Measurements from ENCODE around the gene PRKCB. TPM values are rescaled to one million over a fixed set of nuclear protein-coding genes. Genes with fewer than 3 reads are reported as not detected.

Gene PRKCB
- total and polyA plus RNA-seq, 2 of the 8 experiments (the other 6 are each of a cell fraction or from before 2014, with no cell fraction given), result 7.1 to 12.1 TPM

- H3K4me2 ChIP-seq (ENCODE audit: insufficient read depth in 1 of 2, low read depth in 2 of 2, low read length in 2 of 2), result no peak overlapping the region
- DNase-seq (ENCODE audit: low read depth in 1 of 2, low spot score in 2 of 2) (no peak), FAIRE-seq (no peak)
- no peak overlapping the region for H3K4me3 ChIP-seq (ENCODE audit: extremely low read depth in 1 of 4, insufficient read depth in 2 of 4, low read depth in 3 of 4, low read length in 4 of 4)
- H3K27ac ChIP-seq (ENCODE audit: low read depth, low read length), result no peak overlapping the region
- H2BK20ac ChIP-seq (ENCODE audit: low read length), result no peak overlapping the region
- no peak overlapping the region for H3K14ac ChIP-seq (ENCODE audit: insufficient read length)
- H4K8ac ChIP-seq (ENCODE audit: extremely low read depth, insufficient read depth, low read length), result no peak overlapping the region
- H3K23ac ChIP-seq (ENCODE audit: insufficient read length), result no peak overlapping the region
- no peaks in the 10 kb centered on the region for H3K23me2 ChIP-seq (ENCODE audit: low read depth, low read length)
- H2BK15ac ChIP-seq (ENCODE audit: low read length), result no peak overlapping the region
- H2BK120ac ChIP-seq (replicated peaks; ENCODE audit: low read depth, low read length), result no peak overlapping the region
- no peak overlapping the region for H3K4ac ChIP-seq (replicated peaks; ENCODE audit: insufficient read length, low read depth, low read length)
- H4K20me1 ChIP-seq (replicated peaks in 1 of 2; ENCODE audit: control insufficient read depth in 1 of 2, insufficient read depth in 2 of 2, low read length in 2 of 2), result no peaks in the 10 kb centered on the region
- TF ChIP-seq TCF12 (IDR thresholded peaks at IDR 0.05; ENCODE audit: low read depth, low read length), result no peak
- no peak for TF ChIP-seq E2F6 (IDR thresholded peaks at IDR 0.05)
- TF ChIP-seq JUND (IDR thresholded peaks at IDR 0.05; ENCODE audit: low read length), result no peak
- no peak for TF ChIP-seq TAF1 (IDR thresholded peaks at IDR 0.05; ENCODE audit: low read depth, low read length)
- no peak for TF ChIP-seq POLR2AphosphoS5 (IDR thresholded peaks at IDR 0.05; ENCODE audit: low read depth, low read length)
- no peak overlapping the region for H3K9ac ChIP-seq (replicated peaks in 1 of 4; ENCODE audit: extremely low read depth in 1 of 4, low read depth in 3 of 4, low read length in 3 of 4)
- WGBS, 2 experiments (ENCODE audit: extremely low coverage in 1 of 2, insufficient coverage in 1 of 2, insufficient read length in 1 of 2, insufficient replicate concordance in 2 of 2, low coverage in 1 of 2, low lambda C conversion rate in 2 of 2, missing lambda C conversion rate in 1 of 2), result 61% methylated on average over 1 of the region's 1 CpG; no CpG with 5 or more reads in 1 of the 2 experiments
- H2BK12ac ChIP-seq (ENCODE audit: low read depth, low read length), result no peak overlapping the region
- no peaks in the 10 kb centered on the region for H3K9me3 ChIP-seq (ENCODE audit: insufficient read depth in 2 of 2, low read depth in 1 of 2, low read length in 1 of 2)
- CTCF ChIA-PET (ENCODE audit: partially characterized antibody), result no interaction called here
- H2AK5ac ChIP-seq (ENCODE audit: low read depth, low read length), result no peak overlapping the region
- no peaks in the 10 kb centered on the region for H3K79me1 ChIP-seq (ENCODE audit: low read depth, low read length)
- H3K4me1 ChIP-seq (replicated peaks in 1 of 4; ENCODE audit: control insufficient read depth in 3 of 4, insufficient read depth in 4 of 4, low read length in 3 of 4), result peaks cover 0 to 2% (median 0%) of the 10 kb centered on the region in 4 experiments; a peak in 2 of 7 replicates
- no peaks in the 10 kb centered on the region for H3K79me2 ChIP-seq (ENCODE audit: control insufficient read depth in 1 of 2, insufficient read depth in 2 of 2, low read length in 2 of 2)
- H2AFZ ChIP-seq (ENCODE audit: low read length), result no peak overlapping the region
- POLR2A ChIA-PET (ENCODE audit: partially characterized antibody), result interaction anchor here (1.1 kb wide), 1 partner anchor 11 kb away, joined by 4 read pairs; no protein-coding TSS in a partner anchor
- no peak overlapping the region for H4K5ac ChIP-seq (ENCODE audit: insufficient read length, low read depth, low read length)
- H2BK5ac ChIP-seq (ENCODE audit: low read depth, low read length), result no peak overlapping the region
- no peak overlapping the region for H3K56ac ChIP-seq (replicated peaks; ENCODE audit: insufficient read length, low read depth, low read length)
- no peaks in the 10 kb centered on the region for H3K36me3 ChIP-seq (ENCODE audit: control insufficient read depth in 2 of 4, insufficient read depth in 4 of 4, low read length in 3 of 4)
- H3K18ac ChIP-seq (ENCODE audit: extremely low read depth, low read length), result no peak overlapping the region
- no peaks in the 10 kb centered on the region for H3K27me3 ChIP-seq (replicated peaks in 1 of 4; ENCODE audit: control insufficient read depth in 3 of 4, extremely low read depth in 1 of 4, insufficient read depth in 3 of 4, low read length in 3 of 4)
- no peak overlapping the region for H4K91ac ChIP-seq (replicated peaks; ENCODE audit: insufficient read length, low read length)
Observed at GRCh38 chr16:23994615-23995014, 158.8 kb downstream of the PRKCB start.
